Keratinocyte (primary cell): ENCODE data around the gene COMT.

Source experiments
- CTCF ChIP-seq, 3 experiments: IDR thresholded peaks in 1 of 3; conservative IDR thresholded peaks in 1 of 3; optimal IDR thresholded peaks in 1 of 3; 2 replicates in 2 of 3; 3 replicates in 1 of 3; pipeline versions ENCODE3 to v1.5.1; 2011; ENCODE audit warnings: low read length in 3 of 3, mild to moderate bottlenecking in 3 of 3, moderate library complexity in 2 of 3, control low read depth in 1 of 3, inconsistent platforms in 1 of 3; ENCODE audit not compliant: insufficient read depth in 2 of 3; ENCODE audit errors: extremely low read depth in 1 of 3
- EZH2 ChIP-seq: IDR thresholded peaks from one replicate; pipeline ENCODE4 v1.6.1; 2012; ENCODE audit warnings: inconsistent platforms, mild to moderate bottlenecking, low read length, moderate library complexity

GRCh38 chr22:19940536-19941364 is 822 bp upstream of the COMT start:
- TF ChIP-seq CTCF (optimal IDR thresholded peaks at IDR 0.05 in 1 of 3, IDR thresholded peaks at IDR 0.05 in 1 of 3, conservative IDR thresholded peaks at IDR 0.05 in 1 of 3; ENCODE audit: extremely low read depth in 1 of 3, insufficient read depth in 2 of 3, low read length in 3 of 3) (no peak), EZH2 (no peak)
